Measurements from ENCODE around the gene LRRC7.
A peak's percentile ranks its signal among the peaks of the same experiment; 100 is the strongest.

Gene LRRC7

GRCh38 chr1:69728206-69728605 is 160.5 kb downstream of the LRRC7 start:
- H3K36me3 ChIP-seq (ENCODE audit: insufficient read depth, low read length) = no peaks in the 10 kb centered on the region
- DNase-seq (ENCODE audit: low read depth, low spot score) = no peak
- no peak overlapping the region for H3K9ac ChIP-seq (ENCODE audit: insufficient read length)
- H3K27ac ChIP-seq = no peak overlapping the region
- no peak overlapping the region for H3K4me3 ChIP-seq
- TF ChIP-seq POLR2AphosphoS5 (IDR thresholded peaks at IDR 0.05; ENCODE audit: borderline replicate concordance, low read depth, low read length) (no peak), EZH2 (IDR thresholded peaks at IDR 0.05) (no peak), FOXP2 (optimal IDR thresholded peaks at IDR 0.05; ENCODE audit: control extremely low read depth, extremely low read length, insufficient read depth) (no peak)
- no peaks in the 10 kb centered on the region for H3K9me3 ChIP-seq (ENCODE audit: low read depth, low read length)

- Histone ChIP-seq H3K4me3 (no peak overlapping the region), H3K9ac (ENCODE audit: insufficient read length) (no peak overlapping the region), H3K9me3 (ENCODE audit: low read depth, low read length) (no peaks in the 10 kb centered on the region), H3K36me3 (ENCODE audit: insufficient read depth, low read length) (no peaks in the 10 kb centered on the region), H3K27ac (no peak overlapping the region)
- TF ChIP-seq FOXP2 (optimal IDR thresholded peaks at IDR 0.05; ENCODE audit: control extremely low read depth, extremely low read length, insufficient read depth) (no peak), EZH2 (IDR thresholded peaks at IDR 0.05) (no peak), POLR2AphosphoS5 (IDR thresholded peaks at IDR 0.05; ENCODE audit: borderline replicate concordance, low read depth, low read length) (no peak)
- no peak for DNase-seq (ENCODE audit: low read depth, low spot score)
Observed at GRCh38 chr1:69733061-69733460, 165.3 kb downstream of the LRRC7 start.

- H3K4me3 ChIP-seq = no peak overlapping the region
- TF ChIP-seq POLR2AphosphoS5 (IDR thresholded peaks at IDR 0.05; ENCODE audit: borderline replicate concordance, low read depth, low read length) (no peak), FOXP2 (optimal IDR thresholded peaks at IDR 0.05; ENCODE audit: control extremely low read depth, extremely low read length, insufficient read depth) (no peak), EZH2 (IDR thresholded peaks at IDR 0.05) (no peak)
- no peak overlapping the region for H3K27ac ChIP-seq
- H3K36me3 ChIP-seq (ENCODE audit: insufficient read depth, low read length) = no peaks in the 10 kb centered on the region
- no peak overlapping the region for H3K9ac ChIP-seq (ENCODE audit: insufficient read length)
- H3K9me3 ChIP-seq (ENCODE audit: low read depth, low read length) = no peaks in the 10 kb centered on the region
- DNase-seq (ENCODE audit: low read depth, low spot score) = peak; percentile 67
Observed at GRCh38 chr1:69737527-69738185, 169.9 kb downstream of the LRRC7 start.

- Histone ChIP-seq H3K4me3 (no peak overlapping the region), H3K36me3 (ENCODE audit: insufficient read depth, low read length) (no peaks in the 10 kb centered on the region), H3K9ac (ENCODE audit: insufficient read length) (no peak overlapping the region), H3K9me3 (ENCODE audit: low read depth, low read length) (no peaks in the 10 kb centered on the region), H3K27ac (no peak overlapping the region)
- TF ChIP-seq POLR2AphosphoS5 (IDR thresholded peaks at IDR 0.05; ENCODE audit: borderline replicate concordance, low read depth, low read length) = no peak
- TF ChIP-seq EZH2 (IDR thresholded peaks at IDR 0.05) = no peak
- TF ChIP-seq FOXP2 (optimal IDR thresholded peaks at IDR 0.05; ENCODE audit: control extremely low read depth, extremely low read length, insufficient read depth) = no peak
- no peak for DNase-seq (ENCODE audit: low read depth, low spot score)
Observed at GRCh38 chr1:69738458-69739250, 170.9 kb downstream of the LRRC7 start.

GRCh38 chr1:69739251-69739605 is 171.5 kb downstream of the LRRC7 start:
- no peak for DNase-seq (ENCODE audit: low read depth, low spot score)

GRCh38 chr1:69743146-69743545 is 175.4 kb downstream of the LRRC7 start:
- Histone ChIP-seq H3K9me3 (ENCODE audit: low read depth, low read length) (no peaks in the 10 kb centered on the region), H3K36me3 (ENCODE audit: insufficient read depth, low read length) (no peaks in the 10 kb centered on the region), H3K4me3 (no peak overlapping the region), H3K27ac (no peak overlapping the region), H3K9ac (ENCODE audit: insufficient read length) (no peak overlapping the region)
- DNase-seq (ENCODE audit: low read depth, low spot score) = no peak
- no peak for TF ChIP-seq EZH2 (IDR thresholded peaks at IDR 0.05)
- no peak for TF ChIP-seq FOXP2 (optimal IDR thresholded peaks at IDR 0.05; ENCODE audit: control extremely low read depth, extremely low read length, insufficient read depth)

More at GRCh38 chr1:69739251-69739605, 171.5 kb downstream of the LRRC7 start:
- H3K36me3 ChIP-seq (ENCODE audit: insufficient read depth, low read length) = no peaks in the 10 kb centered on the region
- no peak overlapping the region for H3K9ac ChIP-seq (ENCODE audit: insufficient read length)
- TF ChIP-seq EZH2 (IDR thresholded peaks at IDR 0.05) (no peak), FOXP2 (optimal IDR thresholded peaks at IDR 0.05; ENCODE audit: control extremely low read depth, extremely low read length, insufficient read depth) (no peak), POLR2AphosphoS5 (IDR thresholded peaks at IDR 0.05; ENCODE audit: borderline replicate concordance, low read depth, low read length) (no peak)
- H3K9me3 ChIP-seq (ENCODE audit: low read depth, low read length) = no peaks in the 10 kb centered on the region
- H3K4me3 ChIP-seq = no peak overlapping the region
- no peak overlapping the region for H3K27ac ChIP-seq

- Histone ChIP-seq H3K9ac (ENCODE audit: insufficient read length) (no peak overlapping the region), H3K4me3 (no peak overlapping the region), H3K27ac (no peak overlapping the region), H3K36me3 (ENCODE audit: insufficient read depth, low read length) (no peaks in the 10 kb centered on the region), H3K9me3 (ENCODE audit: low read depth, low read length) (no peaks in the 10 kb centered on the region)
- no peak for DNase-seq (ENCODE audit: low read depth, low spot score)
- TF ChIP-seq FOXP2 (optimal IDR thresholded peaks at IDR 0.05; ENCODE audit: control extremely low read depth, extremely low read length, insufficient read depth) (no peak), EZH2 (IDR thresholded peaks at IDR 0.05) (no peak), POLR2AphosphoS5 (IDR thresholded peaks at IDR 0.05; ENCODE audit: borderline replicate concordance, low read depth, low read length) (no peak)
Observed at GRCh38 chr1:69744381-69744780, 176.7 kb downstream of the LRRC7 start.

- no peak overlapping the region for H3K27ac ChIP-seq
- TF ChIP-seq FOXP2 (optimal IDR thresholded peaks at IDR 0.05; ENCODE audit: control extremely low read depth, extremely low read length, insufficient read depth) (no peak), EZH2 (IDR thresholded peaks at IDR 0.05) (no peak), POLR2AphosphoS5 (IDR thresholded peaks at IDR 0.05; ENCODE audit: borderline replicate concordance, low read depth, low read length) (no peak)
- H3K4me3 ChIP-seq = peak overlapping the region; percentile 22
- no peaks in the 10 kb centered on the region for H3K36me3 ChIP-seq (ENCODE audit: insufficient read depth, low read length)
- no peak overlapping the region for H3K9ac ChIP-seq (ENCODE audit: insufficient read length)
- no peak for DNase-seq (ENCODE audit: low read depth, low spot score)
- no peaks in the 10 kb centered on the region for H3K9me3 ChIP-seq (ENCODE audit: low read depth, low read length)
Observed at GRCh38 chr1:69747207-69747606, 179.5 kb downstream of the LRRC7 start.

All from SK-N-MC (cell line).